SJSA1 (cell line): ENCODE measurements around the gene GPHN. TPM values are rescaled to one million over a fixed set of nuclear protein-coding genes. Genes with fewer than 3 reads are reported as not detected.

ENCODE experiments used
- DNase-seq, 2 experiments: peaks; one replicate each; pipeline ENCODE4 v3.0.0-alpha.2; 2015 to 2020; ENCODE audit warnings: low spot score in 2 of 2, low read depth in 1 of 2
- H3K27ac ChIP-seq: fragments of 250-450 bp; sonication (Bioruptor Pico); 2 replicates; pipeline ENCODE4 v1.5.1; 2020; ENCODE audit warnings: mild to moderate bottlenecking, moderate library complexity
- H3K27me3 ChIP-seq: fragments of 250-450 bp; sonication (Bioruptor Pico); replicated peaks from 2 replicates; pipeline ENCODE4 v1.5.1; 2020; ENCODE audit warnings: mild to moderate bottlenecking, moderate library complexity
- H3K36me3 ChIP-seq: fragments of 250-450 bp; sonication (Bioruptor Pico); 2 replicates; pipeline ENCODE4 v1.5.1; 2020; ENCODE audit warnings: mild to moderate bottlenecking
- H3K4me1 ChIP-seq: fragments of 250-450 bp; sonication (Bioruptor Pico); replicated peaks from 2 replicates; pipeline ENCODE4 v1.6.1; 2021; ENCODE audit warnings: mild to moderate bottlenecking
- H3K4me3 ChIP-seq: fragments of 250-450 bp; sonication (Bioruptor Pico); 2 replicates; pipeline ENCODE4 v1.5.1; 2020; ENCODE audit warnings: mild to moderate bottlenecking
- H3K9me3 ChIP-seq: fragments of 250-450 bp; sonication (Bioruptor Pico); replicated peaks from 2 replicates; pipeline ENCODE4 v1.5.1; 2020; ENCODE audit warnings: mild to moderate bottlenecking
- total RNA-seq: library from RNA; depleted of rRNA; stranded (reverse); fragments of >200 nt; shearing (Covaris generic); gene quantifications from 2 replicates; pipeline ENCODE4 v1.2.3, GENCODE V29; 2014

The GPHN gene
- total RNA-seq, 1 experiment from 2014 or later = 2.2 TPM

DNA sequence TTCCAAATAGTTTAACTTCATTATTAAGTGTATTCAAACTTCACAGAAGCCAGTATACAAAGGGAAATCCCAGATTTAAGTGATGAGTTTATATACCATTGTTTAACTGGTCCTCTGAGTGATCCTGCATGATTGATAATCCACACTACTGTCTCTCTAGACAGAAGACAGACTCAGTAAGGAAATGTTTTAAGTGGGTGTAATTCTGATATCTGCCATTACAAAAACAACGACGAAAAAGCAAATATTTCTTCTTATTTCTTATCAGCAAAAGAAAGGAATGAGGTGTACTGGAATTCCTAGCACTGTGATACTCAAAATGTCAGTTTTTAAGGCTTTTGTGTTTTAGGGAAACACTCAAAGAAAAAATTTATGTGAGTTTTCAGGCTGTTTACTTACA lies 127.5 kb downstream of the GPHN start:
- no peak for DNase-seq
- H3K36me3 ChIP-seq = no peaks in the 10 kb centered on the region
- H3K9me3 ChIP-seq = no peaks in the 10 kb centered on the region
- H3K27ac ChIP-seq = no peak overlapping the region
- no peaks in the 10 kb centered on the region for H3K27me3 ChIP-seq
- no peaks in the 10 kb centered on the region for H3K4me1 ChIP-seq
- H3K4me3 ChIP-seq = no peak overlapping the region

DNA sequence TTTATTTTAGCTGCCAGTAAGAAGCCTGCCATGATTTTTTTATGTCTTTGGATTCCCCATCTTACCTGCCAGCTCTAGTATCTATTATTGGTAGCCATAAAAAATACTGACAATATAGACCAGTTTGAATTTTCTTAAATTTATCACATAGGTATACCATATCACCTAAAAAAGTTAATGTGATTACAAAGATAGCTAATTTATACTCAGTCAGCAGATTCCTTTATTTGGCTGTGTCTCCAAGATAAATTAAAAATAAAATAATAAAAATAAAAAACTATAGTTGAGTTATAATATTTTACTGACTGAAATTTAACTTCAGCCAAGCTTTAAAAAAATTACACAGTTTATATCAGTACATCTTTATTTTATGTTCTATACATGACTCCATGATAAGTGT lies 128.3 kb downstream of the GPHN start:
- H3K9me3 ChIP-seq = no peaks in the 10 kb centered on the region
- no peaks in the 10 kb centered on the region for H3K4me1 ChIP-seq
- no peaks in the 10 kb centered on the region for H3K36me3 ChIP-seq
- H3K4me3 ChIP-seq = no peak overlapping the region
- no peak for DNase-seq
- H3K27me3 ChIP-seq = no peaks in the 10 kb centered on the region
- no peak overlapping the region for H3K27ac ChIP-seq

DNA sequence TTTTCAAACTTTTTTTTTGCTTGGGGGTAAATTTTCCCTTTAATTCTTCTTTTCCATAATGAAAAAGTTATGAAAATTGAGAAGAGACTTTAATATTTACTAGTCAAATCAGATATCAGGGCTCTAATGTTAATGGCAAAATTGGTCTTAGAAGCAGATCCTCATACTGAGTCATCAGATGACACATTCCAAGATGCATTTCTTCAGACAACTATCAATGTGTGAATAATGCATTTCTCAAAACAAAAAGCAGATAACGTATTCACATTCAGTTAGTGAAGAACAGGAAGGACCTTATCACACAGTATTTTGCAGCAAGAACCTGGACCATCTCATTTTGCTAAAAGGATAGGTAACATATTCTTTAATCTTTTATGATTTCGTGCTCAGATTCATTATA lies 130.7 kb downstream of the GPHN start:
- no peak for DNase-seq
- no peaks in the 10 kb centered on the region for H3K9me3 ChIP-seq
- no peak overlapping the region for H3K27ac ChIP-seq
- H3K36me3 ChIP-seq = no peaks in the 10 kb centered on the region
- H3K27me3 ChIP-seq = no peaks in the 10 kb centered on the region
- H3K4me1 ChIP-seq = no peaks in the 10 kb centered on the region
- no peak overlapping the region for H3K4me3 ChIP-seq

DNA sequence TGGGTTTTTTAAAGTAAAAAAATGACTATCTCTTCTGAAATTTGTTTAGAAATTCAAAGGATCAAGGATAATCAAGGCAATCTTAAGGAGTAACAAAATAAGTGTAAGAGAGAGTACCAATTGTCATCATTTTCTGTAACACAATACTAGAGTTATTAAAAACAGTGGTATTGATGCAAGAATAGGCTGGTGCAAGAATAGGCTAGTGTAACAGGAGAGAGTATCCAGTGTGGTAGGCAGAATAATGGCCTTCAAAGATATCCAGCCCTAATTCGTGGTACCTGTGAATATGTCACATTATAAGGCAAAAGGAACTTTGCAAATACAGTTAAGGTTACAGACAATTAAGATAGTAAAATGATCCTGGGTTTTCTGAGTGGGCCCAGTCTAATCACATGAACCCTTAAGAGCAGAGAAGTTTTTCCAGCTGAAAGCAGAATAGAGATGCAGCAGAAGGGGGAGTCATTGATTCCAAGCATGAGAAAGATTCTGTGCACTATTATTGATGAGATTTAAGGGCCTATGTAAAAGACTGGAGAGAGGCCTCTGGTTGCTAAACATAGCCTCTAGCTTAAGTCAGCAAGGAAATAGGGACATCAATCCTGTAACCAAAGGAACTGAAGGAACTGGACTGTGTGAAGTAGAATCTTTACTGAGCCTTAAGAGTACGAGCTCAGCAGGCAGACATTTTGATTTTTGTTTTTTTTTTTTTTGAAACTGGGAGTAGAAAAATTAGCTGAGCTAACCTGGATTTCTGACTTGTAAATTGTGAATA lies 134.1 kb downstream of the GPHN start:
- no peak for DNase-seq
- H3K4me1 ChIP-seq = no peaks in the 10 kb centered on the region
- H3K27me3 ChIP-seq = no peaks in the 10 kb centered on the region
- H3K9me3 ChIP-seq = no peaks in the 10 kb centered on the region
- H3K36me3 ChIP-seq = no peaks in the 10 kb centered on the region
- H3K27ac ChIP-seq = no peak overlapping the region
- H3K4me3 ChIP-seq = no peak overlapping the region

DNA sequence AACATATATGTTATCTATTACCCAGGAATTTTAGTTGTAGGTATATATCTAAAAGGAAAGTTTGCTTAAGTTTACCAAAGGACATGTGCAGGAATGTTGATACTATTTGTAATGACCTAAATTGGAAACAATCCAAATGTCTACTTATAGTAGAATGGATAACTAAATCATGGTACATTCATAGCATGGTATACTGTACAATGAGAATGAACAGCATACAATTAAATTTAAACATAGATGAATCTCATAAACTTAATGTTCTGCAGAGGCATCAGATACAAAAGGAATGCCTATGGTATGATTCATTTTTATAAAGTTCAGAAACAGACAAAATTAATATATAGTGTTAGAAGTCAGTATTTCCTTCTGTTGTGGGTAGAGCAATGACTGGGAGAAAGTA lies 135.4 kb downstream of the GPHN start:
- Histone ChIP-seq H3K4me3 (no peak overlapping the region), H3K27me3 (no peaks in the 10 kb centered on the region), H3K9me3 (no peaks in the 10 kb centered on the region), H3K4me1 (no peaks in the 10 kb centered on the region), H3K36me3 (no peaks in the 10 kb centered on the region), H3K27ac (no peak overlapping the region)
- DNase-seq = no peak

DNA sequence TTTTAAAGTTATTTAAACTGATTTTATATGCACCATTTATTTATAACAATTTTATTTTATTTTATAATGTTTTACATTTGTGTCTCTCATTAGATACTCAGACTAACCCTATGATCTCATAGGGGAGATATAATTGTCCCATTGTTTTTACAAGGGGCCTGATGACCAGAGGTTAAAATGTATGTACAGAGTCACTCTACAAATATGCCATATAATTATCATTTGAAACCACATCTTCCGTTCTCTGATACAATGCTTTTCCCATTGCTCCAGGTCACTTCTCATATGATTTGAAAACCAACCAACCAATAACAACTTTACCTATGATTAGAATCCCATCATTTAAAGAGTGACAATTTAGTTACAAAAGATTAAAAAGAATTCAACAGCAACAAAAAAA lies 137.8 kb downstream of the GPHN start:
- DNase-seq = no peak
- no peak overlapping the region for H3K27ac ChIP-seq
- no peaks in the 10 kb centered on the region for H3K4me1 ChIP-seq
- H3K9me3 ChIP-seq = no peaks in the 10 kb centered on the region; the same call in 1 of the 2 replicates
- no peak overlapping the region for H3K4me3 ChIP-seq
- no peaks in the 10 kb centered on the region for H3K36me3 ChIP-seq
- H3K27me3 ChIP-seq = no peaks in the 10 kb centered on the region

DNA sequence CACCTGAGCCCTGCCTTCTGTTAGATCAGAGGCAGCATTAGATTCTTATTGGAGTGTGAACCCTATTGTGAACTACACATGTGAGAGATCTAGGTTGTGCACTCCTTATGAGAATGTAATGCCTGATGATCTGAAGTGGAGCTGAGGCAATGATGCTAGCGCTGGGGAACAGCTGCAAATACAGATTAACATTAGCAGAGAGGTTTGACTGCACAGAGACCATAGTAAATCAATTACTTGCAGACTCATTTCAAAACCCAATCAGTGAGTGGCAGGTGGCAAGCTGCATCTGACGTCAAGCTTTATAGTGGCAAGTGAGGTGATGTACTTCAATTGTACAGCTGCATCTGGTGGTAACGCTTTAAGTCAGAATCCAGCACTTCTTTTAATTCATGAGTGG lies 141.6 kb downstream of the GPHN start:
- no peak overlapping the region for H3K4me3 ChIP-seq
- H3K27me3 ChIP-seq = no peaks in the 10 kb centered on the region
- H3K27ac ChIP-seq = no peak overlapping the region
- no peaks in the 10 kb centered on the region; the same call in 1 of the 2 replicates for H3K9me3 ChIP-seq
- no peaks in the 10 kb centered on the region for H3K36me3 ChIP-seq
- no peak for DNase-seq
- no peaks in the 10 kb centered on the region for H3K4me1 ChIP-seq

DNA sequence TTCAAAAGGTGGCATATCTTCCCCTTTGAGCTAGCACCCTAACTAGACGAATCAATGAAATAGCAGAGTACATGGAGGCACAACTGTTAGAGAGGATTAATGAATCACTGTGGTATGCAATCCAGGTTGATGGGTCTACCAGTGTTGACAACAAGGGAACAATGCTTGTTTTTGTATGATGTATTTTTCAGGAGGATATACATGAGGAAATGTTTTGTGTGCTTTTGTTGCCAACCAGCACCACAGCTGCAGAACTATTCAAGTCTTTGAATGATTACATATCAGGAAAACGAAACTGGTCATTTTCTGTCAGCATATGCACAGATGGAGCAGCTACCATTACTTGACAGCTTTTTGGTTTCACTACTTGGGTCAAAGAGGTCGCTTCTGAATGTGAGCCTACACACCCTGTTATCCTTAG lies 142.6 kb downstream of the GPHN start:
- H3K9me3 ChIP-seq = no peaks in the 10 kb centered on the region; the same call in 1 of the 2 replicates
- no peaks in the 10 kb centered on the region for H3K36me3 ChIP-seq
- no peaks in the 10 kb centered on the region for H3K27me3 ChIP-seq
- H3K27ac ChIP-seq = no peak overlapping the region
- no peaks in the 10 kb centered on the region for H3K4me1 ChIP-seq
- DNase-seq = no peak
- H3K4me3 ChIP-seq = no peak overlapping the region

DNA sequence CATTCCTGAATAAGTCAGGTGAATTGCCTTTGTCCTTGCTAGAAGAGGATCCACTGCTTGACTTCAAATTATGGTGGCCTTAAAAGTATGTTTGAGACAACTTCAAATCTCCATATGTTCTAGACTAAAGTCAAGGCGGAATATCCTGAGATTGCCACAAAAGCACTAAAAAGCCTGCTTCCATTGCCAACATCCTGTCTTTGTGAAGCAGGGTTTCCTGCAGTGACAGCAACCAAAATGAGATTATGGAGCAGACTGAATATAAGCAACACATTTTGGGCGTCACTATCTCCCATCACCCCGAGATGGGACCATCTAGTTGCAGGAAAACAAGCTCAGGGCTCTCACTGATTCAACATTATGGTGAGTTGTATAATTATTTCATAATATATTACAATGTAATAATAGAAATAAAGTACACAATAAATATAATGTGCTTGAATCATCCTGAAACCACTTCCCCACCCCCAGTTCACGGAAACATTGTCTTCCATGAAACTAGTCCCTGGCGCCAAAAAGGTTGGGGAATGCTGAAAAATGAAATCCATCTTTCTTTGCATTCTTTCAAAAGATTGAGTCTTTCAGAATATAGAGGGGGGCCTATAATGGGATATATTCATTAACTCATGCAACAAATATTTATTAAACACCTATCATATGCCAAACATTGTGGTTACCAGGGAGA lies 143.7 kb downstream of the GPHN start:
- no peaks in the 10 kb centered on the region; the same call in 1 of the 2 replicates for H3K9me3 ChIP-seq
- H3K27me3 ChIP-seq = no peaks in the 10 kb centered on the region
- H3K4me3 ChIP-seq = no peak overlapping the region
- no peaks in the 10 kb centered on the region for H3K36me3 ChIP-seq
- H3K27ac ChIP-seq = no peak overlapping the region
- no peak for DNase-seq
- H3K4me1 ChIP-seq = no peaks in the 10 kb centered on the region

DNA sequence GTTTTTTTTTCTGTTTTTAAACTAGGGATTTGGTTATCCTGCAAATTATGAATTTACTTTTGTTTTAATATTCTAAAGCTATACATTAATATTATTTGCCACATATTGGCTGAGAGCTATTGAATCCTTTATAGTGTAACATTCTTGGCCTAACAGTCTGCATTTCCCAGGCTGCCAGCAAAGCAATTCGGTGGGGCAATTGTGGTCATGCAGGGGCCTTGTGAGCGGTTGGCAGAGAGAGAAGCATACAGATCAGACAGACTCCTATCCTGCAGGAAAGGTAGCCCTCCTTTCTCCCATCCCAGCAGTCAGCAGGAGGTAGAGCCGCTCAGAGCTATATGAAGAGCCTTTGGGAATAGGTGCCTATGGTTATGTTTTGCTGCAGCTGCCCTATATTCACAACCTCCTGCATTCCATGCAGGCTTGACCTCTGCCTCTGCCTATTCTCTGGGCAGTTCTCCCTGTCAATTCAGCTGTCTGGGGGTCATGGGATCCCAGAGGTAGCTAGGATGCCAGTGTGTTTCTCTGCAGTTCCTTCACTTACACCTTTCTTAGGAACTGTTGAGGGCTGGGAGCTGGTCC lies 144.7 kb downstream of the GPHN start:
- Histone ChIP-seq H3K4me3 (no peak overlapping the region), H3K27ac (no peak overlapping the region), H3K27me3 (no peaks in the 10 kb centered on the region), H3K4me1 (no peaks in the 10 kb centered on the region), H3K36me3 (no peaks in the 10 kb centered on the region), H3K9me3 (no peaks in the 10 kb centered on the region; the same call in 1 of the 2 replicates)
- DNase-seq = no peak

DNA sequence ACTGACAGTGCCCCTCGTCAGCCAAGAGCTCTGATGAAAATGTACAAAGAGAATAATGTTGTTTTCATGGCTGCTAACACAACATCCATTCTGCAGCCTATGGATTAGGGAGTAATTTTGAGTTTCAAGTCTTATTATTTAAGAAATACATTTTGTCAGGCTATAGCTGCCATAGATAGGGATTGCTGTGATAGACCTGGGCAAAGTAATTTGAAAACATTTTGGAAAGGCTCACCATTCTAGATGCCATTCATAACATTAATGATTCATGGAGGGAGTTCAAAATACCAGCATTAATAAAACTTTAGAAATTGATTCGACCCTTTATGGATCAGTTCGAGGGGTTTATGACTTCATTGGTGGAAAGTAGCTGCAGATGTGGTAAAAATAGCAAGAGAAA lies 149.8 kb downstream of the GPHN start:
- Histone ChIP-seq H3K27me3 (no peaks in the 10 kb centered on the region), H3K36me3 (no peaks in the 10 kb centered on the region), H3K9me3 (no peaks in the 10 kb centered on the region; the same call in 1 of the 2 replicates), H3K4me3 (no peak overlapping the region), H3K27ac (no peak overlapping the region), H3K4me1 (no peaks in the 10 kb centered on the region)
- no peak for DNase-seq

DNA sequence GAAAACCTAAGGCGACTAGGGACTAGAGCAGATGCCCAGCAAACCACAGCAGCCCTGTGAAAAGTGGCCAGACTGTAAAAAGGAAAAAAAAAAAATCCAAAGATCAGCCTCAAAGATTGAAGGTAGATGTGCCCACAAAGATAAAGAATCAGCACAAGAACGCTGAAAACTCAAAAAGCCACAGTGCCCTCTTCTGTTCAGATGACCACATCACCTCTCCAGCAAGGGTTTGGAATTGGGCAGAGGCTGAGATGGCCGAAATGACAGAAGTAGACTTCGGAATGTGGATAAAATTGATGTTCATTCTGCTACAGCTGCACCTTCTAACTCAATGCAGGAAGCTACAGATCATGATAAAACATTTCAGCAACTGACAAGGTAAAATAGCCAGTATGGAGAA lies 154.4 kb downstream of the GPHN start:
- DNase-seq = no peak
- Histone ChIP-seq H3K9me3 (peaks cover 7% of the 10 kb centered on the region), H3K4me3 (no peak overlapping the region), H3K36me3 (no peaks in the 10 kb centered on the region), H3K4me1 (no peaks in the 10 kb centered on the region), H3K27ac (no peak overlapping the region), H3K27me3 (no peaks in the 10 kb centered on the region)

DNA sequence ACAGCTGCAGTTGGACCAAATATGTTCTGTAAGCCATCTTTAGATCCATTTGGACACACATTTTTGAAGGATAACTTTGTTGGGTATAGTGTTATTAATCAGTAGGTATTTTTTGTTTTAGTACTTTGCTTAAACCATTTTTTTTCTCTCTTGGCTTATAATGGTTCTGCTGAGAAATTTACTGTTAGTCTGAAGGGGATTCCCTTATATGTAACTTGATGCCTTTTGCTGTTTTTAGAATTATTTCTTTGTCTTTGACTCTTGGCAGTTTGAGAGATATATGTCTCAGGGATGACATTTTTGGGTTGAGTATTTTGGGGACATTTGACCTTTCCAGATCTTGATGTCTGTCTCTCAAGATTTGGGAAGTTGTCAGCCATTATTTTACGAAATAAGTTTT lies 169.8 kb downstream of the GPHN start:
- no peaks in the 10 kb centered on the region for H3K27me3 ChIP-seq
- no peak for DNase-seq
- no peak overlapping the region for H3K4me3 ChIP-seq
- no peaks in the 10 kb centered on the region for H3K9me3 ChIP-seq
- no peak overlapping the region for H3K27ac ChIP-seq
- no peaks in the 10 kb centered on the region for H3K4me1 ChIP-seq
- no peaks in the 10 kb centered on the region for H3K36me3 ChIP-seq

DNA sequence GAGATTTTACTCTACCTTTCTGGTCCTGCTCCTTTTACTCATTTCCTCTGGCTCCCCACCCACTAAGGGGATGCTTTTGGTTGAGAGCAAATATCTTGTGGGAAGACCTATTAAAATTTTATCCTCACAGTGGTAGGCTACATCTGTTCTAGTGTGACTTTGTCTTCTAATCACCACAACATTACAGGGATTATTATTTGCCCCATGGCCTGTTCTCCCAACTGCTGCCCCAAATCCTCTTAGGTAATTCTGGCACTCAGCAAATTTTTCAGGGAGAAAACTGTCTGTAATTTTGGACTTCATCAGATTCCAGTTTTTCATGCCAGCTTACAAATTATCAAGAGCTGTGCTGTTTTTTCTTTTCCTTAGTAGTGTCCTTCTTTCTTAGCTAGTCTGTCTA lies 172.3 kb downstream of the GPHN start:
- H3K9me3 ChIP-seq = no peaks in the 10 kb centered on the region

More for the DNA sequence above, 172.3 kb downstream of the GPHN start:
- no peak for DNase-seq
- no peak overlapping the region for H3K4me3 ChIP-seq
- no peaks in the 10 kb centered on the region for H3K27me3 ChIP-seq
- no peaks in the 10 kb centered on the region for H3K4me1 ChIP-seq
- H3K27ac ChIP-seq = no peak overlapping the region
- no peaks in the 10 kb centered on the region for H3K36me3 ChIP-seq
